Measurements from ENCODE around the gene CYBA. TPM values are rescaled to one million over a fixed set of nuclear protein-coding genes. Genes with fewer than 3 reads are reported as not detected.
A peak's percentile ranks its signal among the peaks of the same experiment; 100 is the strongest.

Gene CYBA
- polyA plus RNA-seq, 1 experiment = 53.6 TPM

GRCh38 chr16:88681709-88682451, 31.0 kb upstream of the CYBA start:
- TF ChIP-seq, protein P1, sequence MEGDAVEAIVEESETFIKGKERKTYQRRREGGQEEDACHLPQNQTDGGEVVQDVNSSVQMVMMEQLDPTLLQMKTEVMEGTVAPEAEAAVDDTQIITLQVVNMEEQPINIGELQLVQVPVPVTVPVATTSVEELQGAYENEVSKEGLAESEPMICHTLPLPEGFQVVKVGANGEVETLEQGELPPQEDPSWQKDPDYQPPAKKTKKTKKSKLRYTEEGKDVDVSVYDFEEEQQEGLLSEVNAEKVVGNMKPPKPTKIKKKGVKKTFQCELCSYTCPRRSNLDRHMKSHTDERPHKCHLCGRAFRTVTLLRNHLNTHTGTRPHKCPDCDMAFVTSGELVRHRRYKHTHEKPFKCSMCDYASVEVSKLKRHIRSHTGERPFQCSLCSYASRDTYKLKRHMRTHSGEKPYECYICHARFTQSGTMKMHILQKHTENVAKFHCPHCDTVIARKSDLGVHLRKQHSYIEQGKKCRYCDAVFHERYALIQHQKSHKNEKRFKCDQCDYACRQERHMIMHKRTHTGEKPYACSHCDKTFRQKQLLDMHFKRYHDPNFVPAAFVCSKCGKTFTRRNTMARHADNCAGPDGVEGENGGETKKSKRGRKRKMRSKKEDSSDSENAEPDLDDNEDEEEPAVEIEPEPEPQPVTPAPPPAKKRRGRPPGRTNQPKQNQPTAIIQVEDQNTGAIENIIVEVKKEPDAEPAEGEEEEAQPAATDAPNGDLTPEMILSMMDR (IDR thresholded peaks at IDR 0.05; ENCODE audit: low read depth, low read length) = no peak
- ChIA-PET CTCF (no interaction called here), POLR2A (interaction anchor here (0.8 kb wide), 1 partner anchor 19 kb away, joined by 3 read pairs; the partner anchor contains the start of gene MVD)
- peaks cover 8% of the 10 kb centered on the region for H3K27me3 ChIP-seq (ENCODE audit: control insufficient read depth, insufficient read depth, low read length)
- H3K9me3 ChIP-seq (ENCODE audit: control insufficient read depth, insufficient read depth, low read length) = no peaks in the 10 kb centered on the region; the same call in 1 of the 2 replicates
- H3K27ac ChIP-seq (ENCODE audit: low read depth, low read length) = no peak overlapping the region
- DNase-seq (ENCODE audit: low read depth, low spot score) = no peak
- no peak overlapping the region for H3K4me3 ChIP-seq (ENCODE audit: low read depth, low read length)

DNA sequence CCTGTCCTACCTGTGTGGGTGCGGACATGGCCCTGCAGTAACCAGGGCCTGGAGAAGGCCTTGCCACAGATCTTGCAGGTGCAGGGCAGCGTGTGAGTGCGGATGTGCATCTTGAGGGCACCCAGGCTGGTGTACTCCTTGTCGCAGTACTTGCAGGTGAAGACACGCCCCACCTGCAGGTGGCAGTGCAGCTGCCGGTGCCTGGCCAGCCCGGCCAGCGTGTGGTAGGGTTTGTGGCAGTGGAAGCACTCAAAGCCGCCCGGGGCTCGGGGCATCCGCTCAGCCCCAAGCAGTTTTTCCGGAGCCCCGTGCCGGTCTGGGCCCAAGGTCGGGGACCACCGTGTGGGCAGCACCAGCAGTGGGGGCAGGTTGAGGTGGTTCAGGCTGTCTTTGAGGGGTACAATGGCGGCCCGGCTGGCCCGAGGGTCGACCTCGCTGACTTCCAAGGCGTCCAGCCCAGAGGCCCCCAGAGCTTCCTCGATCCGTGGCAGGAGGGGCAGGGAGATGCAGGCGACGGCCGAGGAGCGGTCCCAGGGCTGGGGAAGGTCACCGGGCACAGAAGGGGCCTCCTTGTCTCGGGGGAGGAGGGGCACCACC, 30.3 kb upstream of the CYBA start:
- Histone ChIP-seq H3K4me3 (ENCODE audit: low read depth, low read length) (no peak overlapping the region), H3K27ac (ENCODE audit: low read depth, low read length) (no peak overlapping the region), H3K9me3 (ENCODE audit: control insufficient read depth, insufficient read depth, low read length) (no peaks in the 10 kb centered on the region; the same call in 1 of the 2 replicates), H3K27me3 (ENCODE audit: control insufficient read depth, insufficient read depth, low read length) (peaks cover 8% of the 10 kb centered on the region)
- TF ChIP-seq, protein P1 (IDR thresholded peaks at IDR 0.05; ENCODE audit: low read depth, low read length) = peak; percentile 11; the same call in 1 of the 2 replicates
- POLR2A ChIA-PET = interaction anchor here (0.8 kb wide), 1 partner anchor 18 kb away, joined by 3 read pairs; the partner anchor contains the start of gene MVD
- no peak for DNase-seq (ENCODE audit: low read depth, low spot score)
- CTCF ChIA-PET = no interaction called here

DNA sequence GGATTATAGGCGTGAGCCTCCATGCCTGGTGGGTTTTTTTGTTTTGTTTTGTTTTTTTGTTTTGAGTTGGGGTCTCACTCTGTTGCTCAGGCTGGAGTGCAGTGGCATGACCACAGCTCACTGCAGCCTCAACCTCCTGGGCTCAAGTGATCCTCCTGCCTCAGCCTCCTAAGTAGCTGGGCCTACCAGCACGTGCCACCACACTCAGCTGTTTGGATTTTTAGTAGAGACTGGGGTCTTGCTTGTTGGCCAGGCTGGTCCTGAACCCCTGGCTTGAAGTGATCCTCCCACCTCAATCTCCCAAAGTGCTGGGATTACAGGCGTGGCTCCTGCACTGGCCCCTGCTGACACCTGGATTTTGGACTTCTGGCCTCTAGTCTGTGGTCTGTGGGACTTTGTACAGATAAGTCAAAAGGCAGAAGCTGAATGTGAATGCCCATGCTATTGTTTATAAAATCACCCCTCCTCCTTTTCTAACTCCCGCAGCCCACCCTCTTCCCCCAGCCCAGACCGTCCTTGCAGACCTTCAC, 29.8 kb upstream of the CYBA start:
- ChIA-PET POLR2A (interaction anchor here (0.7 kb wide), 1 partner anchor 18 kb away, joined by 10 read pairs; the partner anchor contains the start of gene MVD), CTCF (interaction anchor here (0.6 kb wide), 2 partner anchors 9 to 59 kb away, joined by 3 to 4 read pairs; no protein-coding TSS in a partner anchor)
- TF ChIP-seq, protein P1 (IDR thresholded peaks at IDR 0.05; ENCODE audit: low read depth, low read length) = no peak
- H3K9me3 ChIP-seq (ENCODE audit: control insufficient read depth, insufficient read depth, low read length) = no peaks in the 10 kb centered on the region; the same call in 1 of the 2 replicates
- peaks cover 6% of the 10 kb centered on the region for H3K27me3 ChIP-seq (ENCODE audit: control insufficient read depth, insufficient read depth, low read length)
- no peak overlapping the region for H3K27ac ChIP-seq (ENCODE audit: low read depth, low read length)
- no peak for DNase-seq (ENCODE audit: low read depth, low spot score)
- H3K4me3 ChIP-seq (ENCODE audit: low read depth, low read length) = no peak overlapping the region

DNA sequence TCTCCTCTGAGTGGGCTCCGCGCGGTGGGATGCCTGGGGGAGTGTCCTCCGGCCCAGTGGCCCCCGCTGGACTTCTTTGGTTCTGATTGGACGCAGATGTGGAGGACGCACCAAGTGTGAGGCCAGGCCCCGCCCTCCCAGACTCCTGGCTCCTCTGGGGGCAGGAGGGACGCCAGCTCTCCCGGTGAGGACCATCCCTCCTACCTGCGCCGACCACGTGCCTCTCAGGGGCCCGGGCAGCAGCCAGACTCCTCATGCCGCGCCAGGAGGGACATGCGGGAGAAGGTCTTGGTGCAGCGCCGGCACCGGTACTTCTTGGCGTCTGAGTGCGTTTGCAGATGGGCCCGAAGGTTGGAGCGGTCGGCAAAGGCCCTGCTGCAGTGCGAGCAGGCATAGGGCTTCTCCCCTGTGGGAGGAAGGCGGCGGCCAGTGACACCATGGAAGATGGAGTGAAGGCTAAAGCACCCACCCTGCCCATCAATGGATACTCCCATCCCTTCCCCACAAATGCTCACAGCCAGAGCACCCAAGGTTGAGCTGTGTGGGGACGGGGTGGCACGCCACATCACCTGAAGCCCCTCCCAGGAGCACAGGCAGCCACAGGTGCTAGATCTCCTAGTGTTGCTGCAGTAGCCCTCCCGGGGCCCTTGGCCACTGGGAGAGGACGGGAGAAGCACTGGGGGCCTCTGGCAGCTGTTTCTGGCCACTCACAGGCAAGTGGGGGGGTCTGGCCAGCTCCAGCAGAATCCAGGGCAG, 27.5 kb upstream of the CYBA start:
- no peaks in the 10 kb centered on the region; the same call in 1 of the 2 replicates for H3K9me3 ChIP-seq (ENCODE audit: control insufficient read depth, insufficient read depth, low read length)
- H3K4me3 ChIP-seq (ENCODE audit: low read depth, low read length) = no peak overlapping the region
- CTCF ChIA-PET = no interaction called here
- H3K27me3 ChIP-seq (ENCODE audit: control insufficient read depth, insufficient read depth, low read length) = peaks cover 6% of the 10 kb centered on the region
- TF ChIP-seq, protein P1 (IDR thresholded peaks at IDR 0.05; ENCODE audit: low read depth, low read length) = no peak
- no peak overlapping the region for H3K27ac ChIP-seq (ENCODE audit: low read depth, low read length)
- DNase-seq (ENCODE audit: low read depth, low spot score) = no peak
- POLR2A ChIA-PET = no interaction called here
